GM21825 (cell line): ENCODE measurements around the gene LRRC3.
"Not testable (repeated sequence)": the region's sequence is repeated elsewhere in the genome, so short reads cannot be mapped to it uniquely, and the experiment has no call there.

ENCODE experiments used
- ATAC-seq: cut with Tn5 transposase; IDR thresholded peaks from one replicate; pipeline ENCODE4 v1.9.1; 2021; ENCODE audit warnings: mild to moderate bottlenecking, moderate library complexity; ENCODE audit not compliant: unreplicated experiment

LRRC3 gene

DNA sequence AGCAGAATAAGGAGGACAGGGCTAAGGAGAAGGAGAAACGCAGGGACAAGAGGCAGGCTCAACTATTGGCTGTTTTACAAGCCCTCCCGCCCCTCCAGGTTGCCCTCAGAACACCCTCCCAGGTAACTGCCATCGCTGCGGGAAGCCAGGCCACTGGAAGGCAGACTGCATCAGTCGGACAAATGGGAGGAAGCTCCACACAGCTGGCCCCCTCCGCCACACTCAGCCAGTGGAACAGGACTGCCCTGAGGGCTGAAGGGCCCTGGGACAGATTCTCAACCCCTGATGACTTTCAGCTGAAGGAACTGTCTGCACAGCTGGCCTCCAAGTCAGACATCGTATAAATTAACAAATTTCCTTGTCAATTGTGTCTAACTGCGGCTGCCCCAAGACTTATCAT is 21.8 kb downstream of the LRRC3 start:
- no peak for ATAC-seq

- no peak for ATAC-seq
These were observed 22.4 kb downstream of the LRRC3 start for GRCh38 chr21:44477712-44478111.

DNA sequence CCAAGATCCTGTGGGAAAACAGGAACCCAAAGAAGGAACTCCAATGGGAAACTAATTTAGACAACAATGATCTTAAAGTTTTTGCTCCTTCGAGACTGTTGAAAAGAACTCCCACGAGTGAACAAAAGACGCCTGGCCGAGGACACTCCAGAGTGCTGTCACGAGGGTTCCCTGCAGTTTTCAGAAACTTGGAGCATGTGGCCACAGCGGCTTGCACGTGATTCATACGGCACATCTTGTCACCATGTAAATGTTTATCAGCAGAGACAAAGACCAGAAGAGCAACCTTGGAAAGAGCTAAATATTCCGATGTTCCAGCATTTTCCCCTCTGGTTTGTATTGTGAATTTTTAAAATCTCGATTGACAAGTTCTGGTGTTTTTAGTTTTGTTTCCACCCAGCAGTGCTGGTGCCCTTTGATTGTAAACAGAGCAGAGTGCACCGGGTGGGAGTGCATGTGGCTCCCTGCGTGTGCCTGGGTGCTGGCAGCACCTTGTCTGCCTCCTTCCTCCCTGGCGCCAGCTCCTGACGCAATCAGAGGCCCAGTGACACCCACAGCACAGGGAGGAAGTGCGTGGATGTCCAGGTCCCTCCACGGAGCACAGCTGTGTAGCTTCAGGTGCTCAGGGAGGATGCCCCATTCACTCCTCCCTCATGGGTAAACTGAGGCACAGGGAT is 23.0 kb downstream of the LRRC3 start:
- ATAC-seq: no peak

- no peak for ATAC-seq
These were observed 23.5 kb downstream of the LRRC3 start for GRCh38 chr21:44478801-44479167.

DNA sequence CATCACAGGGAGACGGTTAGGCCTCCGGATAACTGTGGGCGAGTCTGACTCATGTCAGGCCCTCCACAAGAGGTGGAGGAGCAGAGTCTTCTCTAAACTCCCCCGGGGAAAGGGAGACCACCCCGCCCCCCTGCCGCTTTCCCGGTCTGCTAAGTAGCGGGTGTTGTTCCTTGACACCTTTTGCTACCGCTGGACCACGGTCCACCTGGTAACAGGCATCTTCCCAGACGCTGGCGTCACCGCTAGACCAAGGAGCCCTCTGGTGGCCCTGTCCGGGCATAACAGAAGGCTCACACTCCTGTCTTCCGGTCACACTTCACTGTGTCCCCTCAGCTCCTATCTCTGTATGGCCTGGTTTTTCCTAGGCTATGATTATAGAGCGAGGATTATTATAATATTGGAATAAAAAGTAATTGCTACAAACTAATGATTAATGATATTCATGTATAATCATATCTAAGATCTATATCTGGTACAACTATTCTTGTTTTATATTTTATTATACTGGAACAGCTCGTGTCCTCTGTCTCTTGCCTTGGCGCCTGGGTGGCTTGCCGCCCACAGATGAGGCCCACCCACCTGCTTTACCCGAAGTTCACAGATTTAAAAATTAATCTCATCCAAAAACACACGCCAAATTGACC is 24.4 kb downstream of the LRRC3 start:
- ATAC-seq: not testable (repeated sequence)

DNA sequence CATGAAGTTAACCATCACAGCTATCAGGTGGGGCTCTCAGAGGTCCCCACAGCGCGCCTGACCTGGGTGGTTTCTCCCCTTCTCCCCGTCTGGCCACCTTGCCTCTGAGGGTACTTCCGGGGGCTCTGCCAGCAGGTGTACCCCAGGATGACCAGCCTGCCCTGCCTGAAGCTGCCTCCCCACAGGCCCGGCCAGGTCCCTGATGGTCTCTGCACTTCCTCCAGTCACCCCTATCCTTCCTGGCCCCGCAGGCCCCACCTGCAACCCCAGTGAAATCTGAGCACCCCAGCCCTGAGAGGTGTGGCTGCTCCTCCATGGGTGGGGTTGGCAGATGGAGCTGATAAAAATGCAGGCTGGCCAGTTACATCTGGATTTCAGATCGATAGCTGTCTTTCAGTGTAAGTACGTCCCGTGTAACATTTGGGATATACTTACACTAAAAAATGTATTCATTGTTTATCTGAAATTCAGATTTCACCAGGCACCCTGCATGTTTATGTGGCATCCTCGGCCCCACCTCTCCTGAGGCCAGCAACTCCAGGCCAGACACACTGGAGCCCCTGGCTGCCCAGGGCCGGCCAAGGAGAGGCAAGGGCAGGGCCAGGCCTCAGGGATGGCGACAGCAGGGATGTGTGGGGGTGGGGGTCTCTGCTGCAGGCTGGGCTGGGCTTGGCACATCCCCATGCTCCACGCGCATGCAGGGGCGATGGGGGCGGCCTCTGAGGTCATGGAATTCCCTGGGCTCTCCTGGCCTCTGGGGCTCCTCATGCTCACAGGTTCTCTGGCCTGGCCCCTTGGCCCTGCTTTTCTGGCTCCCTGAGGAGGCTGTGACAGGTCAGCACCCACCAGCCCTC is 25.1 kb downstream of the LRRC3 start:
- no peak for ATAC-seq

GRCh38 chr21:44482581-44483287 is 27.4 kb downstream of the LRRC3 start:
- no peak for ATAC-seq

GRCh38 chr21:44483288-44484237 is 28.3 kb downstream of the LRRC3 start:
- ATAC-seq: no peak

DNA sequence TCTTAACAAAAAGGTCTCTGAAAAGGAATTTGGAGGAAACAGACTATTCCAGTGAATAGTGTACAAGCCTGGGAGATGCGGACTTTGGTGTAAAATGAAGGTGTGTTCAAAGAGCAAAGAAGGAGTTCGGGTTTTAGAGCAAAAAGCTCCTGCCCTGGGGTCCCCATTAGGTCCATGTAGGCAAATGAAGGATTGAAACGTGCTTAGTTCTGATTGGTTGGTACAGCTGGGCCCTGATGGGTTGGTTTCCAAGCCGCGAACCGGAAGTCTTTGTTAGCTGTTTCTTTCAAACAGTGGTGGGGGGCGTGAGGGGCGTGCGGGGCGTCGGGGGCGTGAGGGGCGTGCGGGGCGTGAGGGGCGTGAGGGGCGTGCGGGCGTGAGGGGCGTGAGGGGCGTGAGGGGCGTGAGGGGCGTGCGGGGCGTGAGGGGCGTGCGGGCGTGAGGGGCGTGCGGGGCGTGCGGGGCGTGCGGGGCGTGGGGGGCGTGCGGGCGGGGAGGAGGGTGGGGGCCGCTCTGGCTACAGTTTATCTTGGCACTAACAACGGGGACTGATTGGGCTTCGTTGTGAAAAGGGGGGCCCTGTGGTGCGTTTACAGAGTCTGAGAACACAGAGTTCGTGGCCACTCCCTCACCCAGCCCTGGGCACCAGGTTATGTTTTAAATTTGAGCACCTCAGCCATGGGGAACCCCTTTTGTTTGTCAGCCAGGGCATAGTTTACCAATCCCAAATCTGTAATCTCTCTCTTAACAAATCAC is 29.4 kb downstream of the LRRC3 start:
- ATAC-seq: no peak

- ATAC-seq: no peak
These were observed 30.0 kb downstream of the LRRC3 start for GRCh38 chr21:44485254-44485793.

- ATAC-seq: no peak
These were observed 30.5 kb downstream of the LRRC3 start for GRCh38 chr21:44485796-44486195.

DNA sequence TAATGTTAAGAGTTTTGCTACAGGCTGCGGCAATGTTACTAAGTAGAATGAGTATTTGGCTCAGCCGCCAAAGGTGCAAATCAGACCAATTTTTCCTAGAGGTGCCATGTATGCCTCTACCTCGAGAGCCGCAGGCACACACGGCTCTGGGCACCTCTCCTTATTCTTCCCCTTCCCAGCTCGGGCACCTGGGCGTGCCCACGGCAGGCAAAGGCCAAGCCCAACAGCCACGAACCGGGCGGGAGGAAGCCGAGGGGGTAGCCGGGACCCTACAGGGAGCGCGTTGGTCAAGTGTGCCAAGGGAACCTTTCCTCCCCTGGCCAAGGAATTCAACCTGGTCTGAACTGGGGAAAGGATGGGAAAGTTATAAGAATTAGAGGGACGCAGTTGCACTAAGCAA is 31.0 kb downstream of the LRRC3 start:
- ATAC-seq: no peak

- no peak for ATAC-seq
These were observed 32.5 kb downstream of the LRRC3 start for GRCh38 chr21:44487831-44488230.

- ATAC-seq: no peak
These were observed 34.7 kb downstream of the LRRC3 start for GRCh38 chr21:44489962-44490361.

DNA sequence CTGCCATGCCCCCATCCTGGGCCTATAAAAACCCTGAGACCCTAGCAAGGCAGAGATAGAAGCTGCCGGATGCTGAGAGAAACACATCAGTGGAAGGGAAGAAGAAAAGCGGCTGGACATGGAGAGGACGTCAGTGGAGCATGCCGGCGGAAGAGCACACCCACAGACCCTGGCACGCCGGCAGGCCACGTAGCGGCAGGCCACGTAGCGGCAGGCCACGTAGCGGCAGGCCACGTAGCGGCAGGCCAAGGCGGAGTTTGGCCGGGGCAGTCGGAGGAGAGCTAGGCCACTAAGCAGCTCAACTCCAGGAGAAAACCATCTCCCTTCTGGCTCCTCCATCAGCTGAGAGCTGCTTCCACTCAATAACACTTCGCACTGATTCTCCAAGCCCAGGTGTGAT is 35.1 kb downstream of the LRRC3 start:
- ATAC-seq: no peak

DNA sequence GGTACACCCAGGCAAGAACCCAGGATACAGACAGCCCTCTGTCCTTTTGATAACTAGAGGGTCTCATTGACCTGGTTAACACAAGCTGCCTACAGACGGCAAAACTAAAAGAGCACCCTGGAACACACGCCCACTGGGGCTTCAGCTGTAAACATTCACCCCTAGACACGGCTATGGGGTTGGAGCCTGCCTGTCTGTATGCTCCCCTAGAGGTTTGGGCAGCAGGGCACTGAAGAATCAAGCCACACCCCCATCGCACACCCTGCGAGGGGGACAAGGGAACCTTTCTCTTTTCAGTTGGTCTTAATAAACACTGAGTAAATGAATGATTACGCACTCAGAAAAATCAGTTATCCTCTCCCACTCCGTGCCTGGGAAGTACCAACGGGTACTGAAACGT is 35.5 kb downstream of the LRRC3 start:
- no peak for ATAC-seq

- ATAC-seq: no peak
These were observed 37.5 kb downstream of the LRRC3 start for GRCh38 chr21:44492567-44493385.

DNA sequence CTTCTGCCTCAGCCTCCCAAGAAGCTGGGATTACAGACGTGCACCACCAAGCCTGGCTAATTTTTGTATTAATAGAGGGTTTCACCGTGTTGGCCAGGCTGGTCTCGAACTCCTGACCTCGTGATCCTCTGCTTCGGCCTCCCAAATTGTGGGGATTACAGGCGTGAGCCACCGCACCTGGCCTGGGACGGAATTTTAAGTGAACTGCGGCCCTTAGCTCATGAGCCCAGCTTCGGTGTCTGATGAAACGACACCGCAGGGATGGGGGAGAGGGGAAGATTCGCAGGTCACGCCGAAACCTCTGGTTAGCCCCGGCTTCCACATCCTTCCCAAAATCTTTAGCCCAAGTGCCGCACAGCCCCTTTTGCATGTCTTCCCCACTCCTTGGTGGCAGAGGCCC is 39.1 kb downstream of the LRRC3 start:
- no peak for ATAC-seq
